Activated CD8-positive, alpha-beta memory T cell treated with anti-CD3 and anti-CD28 coated beads, Interleukin-2, amount 50 U/mL, for 4 hours (primary cell): ENCODE results near the gene ZAP70.
"Not testable (repeated sequence)": the region's sequence is repeated elsewhere in the genome, so short reads cannot be mapped to it uniquely, and the experiment has no call there.

Source experiments
- DNase-seq: peaks from one replicate; pipeline ENCODE4 v3.0.0-alpha.2; 2020

The ZAP70 gene

DNA sequence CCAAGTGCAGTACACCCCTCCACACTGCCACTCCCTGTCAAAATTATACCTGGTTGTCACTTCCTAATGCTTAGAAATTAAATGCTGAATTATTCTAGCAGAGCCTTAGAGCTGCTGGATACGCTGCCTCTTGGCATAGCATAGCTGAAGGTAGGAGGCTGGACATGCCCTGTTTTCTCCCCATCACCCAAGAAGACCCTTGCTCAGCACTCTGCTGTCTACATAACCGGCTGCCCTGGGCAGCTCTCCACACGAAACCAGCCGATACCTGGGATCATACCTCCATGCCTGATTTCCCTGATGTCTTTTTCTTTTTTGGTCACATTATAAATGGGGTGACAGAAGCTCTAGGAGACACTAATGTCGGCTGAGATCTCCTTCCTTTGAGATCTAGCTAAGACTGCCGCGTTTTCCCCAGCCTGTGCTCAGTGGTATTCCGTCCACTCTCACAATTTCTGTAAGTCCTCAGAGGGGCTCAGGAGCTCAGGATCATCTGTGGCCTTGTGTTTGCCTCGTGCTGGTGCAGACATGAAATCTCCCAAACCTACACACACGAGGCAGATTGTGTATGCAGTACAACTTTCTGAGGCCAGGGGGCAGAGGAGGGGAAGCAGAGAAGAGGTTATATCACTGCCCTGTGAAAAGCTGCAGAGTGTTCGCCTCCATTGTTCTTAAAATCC is 13.5 kb upstream of the ZAP70 start:
- peak; percentile 69 for DNase-seq

DNA sequence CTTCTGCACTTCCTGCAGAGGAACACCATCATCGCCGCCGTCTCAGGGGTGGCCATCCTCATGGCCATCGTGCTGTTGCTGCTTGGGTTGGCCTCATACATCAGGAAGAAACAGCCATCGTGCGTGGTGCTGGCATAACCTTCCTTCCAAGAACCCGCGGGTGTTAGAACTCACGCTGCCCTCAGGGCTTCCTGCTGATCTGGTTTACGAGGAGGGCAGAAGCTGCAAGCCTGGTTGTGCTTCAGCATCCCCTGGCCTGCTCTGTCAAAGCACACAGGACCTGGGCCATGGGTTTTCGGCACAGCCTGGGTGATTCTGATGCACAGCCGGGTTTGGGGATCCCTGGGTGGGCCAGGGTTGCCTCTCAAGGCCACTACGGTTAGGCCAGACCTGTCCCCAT is 12.2 kb upstream of the ZAP70 start:
- DNase-seq = no peak

DNA sequence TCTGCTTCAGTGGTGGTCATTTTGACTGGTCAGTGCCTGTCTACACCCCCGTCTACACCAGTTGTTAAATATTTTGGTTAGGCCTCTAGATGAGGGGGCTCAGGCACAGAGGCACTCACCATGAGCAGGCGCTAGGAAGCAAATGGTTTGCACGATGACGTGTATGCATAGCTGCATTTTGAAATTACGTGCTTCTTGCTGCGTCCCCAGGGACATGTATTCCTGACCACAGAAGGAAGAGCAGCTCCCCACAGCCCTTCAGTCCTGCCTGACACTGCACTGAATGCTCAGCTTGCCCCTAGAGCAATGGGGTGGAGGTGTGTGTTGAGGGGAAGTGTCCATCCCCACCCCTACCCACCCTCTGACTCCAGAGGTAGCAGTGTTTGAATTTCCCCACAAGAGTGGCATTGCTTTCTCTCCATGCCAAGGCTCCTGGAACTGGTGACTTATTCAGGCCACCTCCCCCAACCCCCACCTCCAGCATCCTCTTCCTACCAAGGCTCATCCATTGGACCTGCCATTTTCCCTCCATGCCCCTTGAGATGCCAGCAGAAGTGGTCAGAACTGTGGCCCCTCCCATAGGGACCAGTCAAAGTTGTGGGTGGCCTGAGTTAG is 11.4 kb upstream of the ZAP70 start:
- no peak for DNase-seq

DNA sequence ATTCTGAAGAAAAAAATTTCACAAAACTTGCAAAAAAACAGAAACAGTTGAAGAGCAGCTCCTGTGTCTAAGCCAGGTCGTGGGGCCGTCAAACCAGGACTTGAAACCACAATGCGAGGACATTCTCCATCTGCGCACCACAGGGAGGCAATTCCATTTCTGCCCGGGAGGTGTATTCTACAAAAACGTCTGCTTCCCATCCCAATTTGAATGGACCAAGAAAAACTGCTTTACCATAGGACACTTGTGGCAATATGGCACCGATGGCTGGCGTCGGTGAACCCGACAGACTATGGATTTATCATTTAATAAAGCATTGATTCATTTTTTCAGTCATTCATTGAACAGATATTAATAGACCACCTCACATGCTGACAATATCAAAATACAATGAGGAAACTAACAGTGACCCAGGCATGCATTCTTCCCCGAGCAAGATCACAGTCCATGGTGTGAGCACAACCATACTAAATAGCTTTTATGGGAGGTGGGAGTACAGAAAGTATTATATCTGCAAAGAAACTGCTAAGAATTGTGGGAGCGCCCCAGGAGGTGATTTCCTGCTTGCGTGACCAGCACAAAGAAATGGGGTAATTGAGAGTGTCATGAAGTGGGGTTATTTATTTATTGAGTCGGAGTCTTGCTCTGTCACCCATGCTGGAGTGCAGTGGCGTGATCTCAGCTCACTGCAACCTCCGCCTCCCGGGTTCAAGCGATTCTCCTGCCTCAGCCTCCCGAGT is 10.5 kb upstream of the ZAP70 start:
- DNase-seq = no peak

DNA sequence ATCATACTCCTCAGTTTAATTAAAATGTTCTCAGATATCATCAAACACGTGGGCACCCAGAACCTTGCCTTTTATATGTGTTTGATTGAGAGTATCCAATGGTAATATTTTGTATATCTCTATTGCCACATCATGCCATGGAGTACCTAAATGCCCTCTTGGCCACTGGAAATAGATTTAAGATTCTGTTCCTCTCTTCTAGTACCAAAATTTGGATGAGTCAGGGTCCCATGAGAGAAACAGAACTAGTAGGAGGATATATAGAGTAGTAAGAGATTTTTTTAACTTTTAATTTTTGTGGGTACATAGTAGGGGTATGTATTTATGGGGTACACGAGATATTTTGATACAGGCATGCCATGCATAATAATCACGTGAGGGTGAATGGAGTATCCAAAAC is 9.6 kb upstream of the ZAP70 start:
- DNase-seq = no peak

DNA sequence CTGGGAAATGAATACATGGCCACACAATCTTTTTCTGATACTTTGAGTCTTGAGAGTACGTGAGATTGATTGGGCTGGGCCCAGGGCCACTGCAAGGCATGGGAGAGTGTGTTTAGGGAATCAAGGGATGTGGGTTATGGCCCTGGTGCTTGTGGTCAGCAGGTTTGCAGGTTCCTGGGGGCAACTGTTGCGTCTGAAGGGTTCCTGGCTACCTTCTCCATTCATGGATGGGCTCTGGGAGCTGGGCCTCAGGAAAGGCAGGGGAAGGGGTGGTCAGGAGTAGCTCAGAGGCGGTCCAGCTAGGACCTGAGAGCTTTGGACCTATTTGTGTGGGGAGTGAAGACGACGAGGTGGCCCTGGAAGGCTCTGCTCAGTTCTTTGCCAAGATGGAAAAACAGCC is 8.4 kb upstream of the ZAP70 start:
- DNase-seq = no peak

DNA sequence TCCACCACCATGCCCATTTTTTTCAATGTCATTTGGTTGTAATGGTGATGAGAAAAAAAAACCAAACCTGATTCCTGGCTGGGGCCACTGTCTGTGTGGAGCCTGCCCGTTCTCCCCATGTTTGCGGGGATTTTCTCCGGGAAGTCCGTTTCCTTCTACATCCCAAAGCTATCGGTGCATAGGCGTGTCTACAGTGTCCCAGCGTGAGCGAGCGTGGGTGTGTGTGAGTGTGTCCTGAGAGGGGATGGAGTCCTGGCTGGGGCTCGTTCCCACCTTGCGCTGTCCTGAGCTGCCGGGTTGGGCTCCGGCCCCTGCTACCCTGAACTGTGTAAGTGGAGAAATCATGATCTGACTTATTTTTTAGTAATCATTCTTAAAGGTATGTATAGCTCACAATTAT is 7.3 kb upstream of the ZAP70 start:
- no peak for DNase-seq

DNA sequence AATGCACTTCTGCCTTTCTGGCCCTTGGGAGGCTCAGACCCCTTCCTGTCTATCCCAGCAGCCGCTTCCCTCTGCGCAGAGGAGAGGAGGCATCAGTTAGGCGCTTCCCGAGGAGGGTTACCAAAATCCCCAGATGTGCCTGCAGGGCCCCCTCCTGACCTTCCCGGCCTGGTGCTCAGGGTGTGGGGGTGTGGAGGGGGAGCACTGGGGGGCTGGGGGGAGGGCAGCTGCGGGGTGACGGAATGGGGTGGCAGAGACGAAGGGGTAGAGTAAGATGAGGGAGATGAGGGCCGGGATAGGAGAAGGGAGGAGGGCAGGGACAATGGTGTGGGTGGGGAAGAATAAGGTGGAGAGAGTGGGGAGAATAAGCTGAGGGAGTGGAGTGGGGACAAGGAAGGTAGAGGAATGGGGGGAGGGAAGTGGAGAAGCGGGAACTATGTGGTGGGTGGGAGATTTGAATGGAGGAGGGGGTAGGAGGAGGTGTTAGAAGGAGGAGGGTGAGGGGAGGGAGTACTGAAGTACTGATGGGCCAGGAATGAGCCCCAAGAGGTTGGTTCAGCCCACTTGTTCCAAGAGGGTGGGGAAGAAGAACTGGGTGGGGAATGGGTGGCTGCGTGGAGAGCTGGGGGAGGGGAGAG is 6.5 kb upstream of the ZAP70 start:
- no peak for DNase-seq

DNA sequence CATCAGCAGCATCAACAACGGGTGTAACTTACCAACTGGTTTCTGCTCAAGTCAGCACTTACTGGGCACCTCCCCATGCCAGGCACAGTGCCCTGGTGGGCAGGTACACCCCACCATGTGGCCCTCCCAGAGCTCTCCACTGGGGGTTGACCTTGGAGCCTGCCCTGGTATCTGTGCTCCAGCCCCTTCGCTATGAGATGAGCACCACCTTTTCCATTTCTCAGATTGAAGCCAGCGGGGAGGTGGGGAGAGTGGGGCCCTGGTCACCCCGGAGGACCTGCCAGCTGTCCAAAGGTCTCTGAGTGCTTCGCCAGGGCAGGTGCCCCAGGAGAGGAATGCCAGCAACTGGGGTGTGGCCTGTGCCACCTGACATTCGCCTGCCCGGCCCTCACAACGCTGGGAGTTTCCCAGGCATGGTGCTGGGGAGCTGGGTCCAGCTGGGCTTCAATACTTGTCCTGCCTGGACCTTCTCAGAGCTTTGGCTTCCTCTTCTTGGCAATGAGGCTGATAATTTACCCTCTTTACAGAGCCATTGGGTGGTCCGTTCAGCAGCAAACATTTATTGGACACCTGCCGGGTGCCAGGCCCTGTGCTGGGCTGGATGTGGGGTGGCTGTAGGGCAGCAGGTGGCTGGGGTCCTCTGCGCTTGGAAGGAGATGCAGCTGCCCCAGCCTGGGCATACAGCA is 5.9 kb upstream of the ZAP70 start:
- DNase-seq = no peak

DNA sequence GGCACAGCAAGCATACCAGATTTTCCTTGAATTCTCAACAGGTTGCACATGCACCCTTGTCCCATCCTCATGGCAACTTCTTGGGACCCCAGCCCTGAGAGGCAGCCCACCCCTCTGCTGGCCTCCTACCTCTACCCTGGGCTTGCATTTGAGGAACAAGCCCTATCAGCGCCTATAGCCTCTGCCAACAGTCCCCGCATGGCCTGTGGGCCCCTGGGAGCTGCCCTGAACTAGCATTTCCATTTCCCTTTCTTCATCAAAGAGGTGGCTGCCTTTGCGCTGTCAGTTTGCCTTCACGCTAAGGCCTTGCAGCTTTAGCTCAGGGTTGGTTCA is 5.4 kb upstream of the ZAP70 start:
- DNase-seq = no peak

DNA sequence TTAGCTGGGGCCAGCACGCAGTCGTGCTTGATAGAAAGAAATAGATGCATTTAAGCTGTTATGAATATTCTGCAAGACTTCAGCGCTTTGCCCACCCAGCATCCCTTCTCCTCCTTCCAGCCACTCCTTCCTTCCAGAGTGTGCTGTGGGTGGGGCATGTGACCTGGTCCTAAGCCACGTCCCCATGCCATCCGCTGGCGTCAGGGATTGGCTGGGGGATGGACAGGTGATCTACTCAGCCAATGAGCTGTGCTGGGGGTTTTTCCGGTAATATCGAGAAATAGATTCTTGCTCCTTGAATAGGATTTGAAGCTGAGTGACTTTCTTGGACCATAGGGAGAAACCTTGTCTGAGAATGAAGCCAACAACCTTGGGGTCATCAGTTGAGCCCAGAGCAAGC is 4.8 kb upstream of the ZAP70 start:
- no peak for DNase-seq

DNA sequence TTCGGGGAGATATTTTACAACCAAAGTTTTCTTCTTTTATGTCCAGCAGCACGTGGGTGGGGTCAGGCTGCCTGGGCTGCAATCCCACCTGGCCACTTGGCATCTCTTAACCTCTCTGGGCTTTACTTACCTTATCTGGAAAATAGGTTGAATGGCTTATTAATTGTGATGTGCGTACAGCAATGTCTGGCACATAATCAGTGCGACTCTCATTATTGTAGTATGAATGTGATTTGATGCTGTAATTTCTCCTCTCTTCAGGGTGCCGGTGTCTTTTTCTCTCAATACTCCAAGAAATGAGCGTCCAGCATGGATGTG is 2.0 kb upstream of the ZAP70 start:
- no peak for DNase-seq

DNA sequence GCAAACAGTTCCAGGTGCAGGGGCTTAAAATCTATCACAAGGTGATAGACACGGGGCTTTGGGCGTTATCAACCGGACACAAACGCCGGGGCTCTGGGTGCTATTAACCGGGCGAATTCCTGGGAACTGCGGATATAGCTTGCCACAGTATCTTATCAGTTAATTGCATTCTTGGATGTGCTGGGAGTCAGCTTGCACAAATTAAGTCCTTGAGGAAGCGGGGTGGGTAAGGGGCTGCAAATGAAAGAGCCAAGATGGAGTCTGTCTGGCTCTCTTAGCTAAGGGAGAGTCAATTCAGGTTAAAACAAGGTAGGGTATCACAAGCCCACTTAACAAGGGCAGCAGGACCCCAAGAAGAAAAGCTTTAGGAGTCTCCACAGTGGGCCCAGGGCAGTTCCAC is 1.2 kb upstream of the ZAP70 start:
- not testable (repeated sequence) for DNase-seq

DNA sequence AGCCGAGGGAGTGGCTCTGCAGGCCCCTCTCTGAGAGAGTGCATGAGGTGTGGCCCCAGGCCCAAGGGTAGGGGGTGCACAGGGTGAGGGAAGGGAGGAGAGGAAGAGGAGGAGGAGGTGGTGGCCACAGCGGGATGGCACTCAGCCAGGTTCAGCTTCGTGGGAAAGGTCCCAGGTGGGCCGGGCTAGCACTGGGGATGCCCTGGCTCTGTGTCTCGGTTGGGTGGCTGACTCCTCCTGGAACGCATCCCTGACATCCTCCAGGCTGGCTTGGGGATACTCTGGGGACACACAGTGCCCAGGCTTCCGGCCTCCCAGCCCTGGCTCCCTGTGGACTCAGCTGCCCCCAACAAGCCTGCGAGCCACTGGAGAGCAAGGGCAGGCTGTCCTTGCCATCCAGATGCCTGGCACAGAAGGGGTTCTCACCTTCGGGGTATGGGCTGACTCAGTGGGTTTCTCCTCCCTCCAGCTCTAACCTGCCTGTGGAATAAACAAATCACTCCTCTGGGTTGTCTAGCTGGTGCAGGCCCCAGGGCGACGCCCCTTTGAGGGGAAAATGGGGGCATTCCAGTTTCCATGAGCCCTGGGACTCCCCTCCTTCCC is 582 bp upstream of the ZAP70 start:
- peak; percentile 69 for DNase-seq

DNA sequence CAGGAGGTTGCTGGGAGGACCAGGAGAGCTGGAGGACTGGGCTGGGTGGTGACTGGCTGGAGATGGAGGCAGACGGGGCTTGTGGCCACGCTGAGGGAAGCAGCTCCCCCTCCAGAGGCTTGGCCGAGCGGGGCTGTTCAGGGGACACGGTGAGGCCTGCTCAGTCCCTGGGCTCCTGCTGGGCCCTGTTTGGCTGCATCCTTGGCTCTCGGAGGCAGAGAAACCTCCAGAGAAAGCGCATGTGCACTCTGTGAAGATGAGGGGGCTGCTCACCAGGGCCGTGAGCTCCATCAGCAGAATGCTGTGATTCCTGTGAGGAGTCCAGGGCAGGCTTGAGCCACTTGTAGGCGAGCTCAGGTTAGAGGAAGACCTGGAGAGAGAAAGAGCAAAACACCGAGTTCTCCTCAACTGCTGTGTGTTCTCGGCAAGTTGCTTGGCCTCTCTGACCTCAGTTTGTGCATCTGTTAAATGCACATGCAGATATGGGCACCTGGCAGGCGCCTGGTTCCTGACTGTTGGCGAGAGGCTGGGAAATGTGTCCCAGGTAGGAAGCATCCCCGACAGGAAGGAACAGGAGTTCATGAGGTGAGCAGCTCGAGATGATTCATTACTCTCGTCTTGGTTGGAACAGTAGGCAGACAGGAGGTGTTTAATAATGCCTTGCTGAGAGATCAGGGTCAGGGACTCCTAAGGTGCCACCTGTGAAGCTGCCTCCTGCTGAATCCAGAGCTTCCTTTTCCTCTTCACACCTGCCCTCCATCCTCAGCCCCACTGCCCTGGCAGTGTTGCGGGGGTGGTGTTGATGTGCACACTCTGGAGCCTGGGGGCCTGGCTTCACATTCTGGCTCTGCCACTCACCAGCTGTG is 941 bp downstream of the ZAP70 start:
- DNase-seq = no peak

DNA sequence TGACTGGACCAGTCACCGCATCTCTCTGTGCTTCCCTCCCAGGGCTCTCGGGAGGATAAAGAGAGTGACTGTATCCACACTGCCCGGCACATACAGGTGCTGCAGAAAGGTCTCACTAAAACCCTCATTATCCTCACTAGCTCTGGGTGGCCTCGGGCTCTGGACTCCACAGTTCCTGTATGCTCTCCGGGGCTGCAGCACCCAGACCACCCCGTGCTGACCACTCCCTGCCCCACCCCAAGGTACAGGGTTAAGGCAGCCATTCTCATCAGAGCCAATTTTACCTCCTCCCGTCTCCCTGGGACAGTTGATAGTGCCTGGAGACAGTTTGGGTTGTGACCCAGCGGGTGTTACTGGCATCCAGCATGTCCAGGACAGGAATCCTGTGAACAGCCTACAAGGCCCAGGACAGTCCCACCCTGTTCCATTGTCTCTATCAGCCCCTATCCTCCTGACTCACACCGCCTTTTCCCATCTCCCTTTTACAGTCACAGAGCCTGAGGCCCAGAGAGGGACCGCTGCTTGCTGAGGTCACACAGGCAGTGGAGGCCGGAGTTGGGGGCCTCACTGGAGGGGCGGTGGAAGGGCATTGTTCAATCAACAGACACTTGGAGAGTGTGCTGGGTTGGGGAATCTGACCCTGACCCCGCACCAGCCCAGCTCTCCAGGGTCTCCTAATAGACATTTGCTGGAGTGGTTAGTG is 1.7 kb downstream of the ZAP70 start:
- no peak for DNase-seq

DNA sequence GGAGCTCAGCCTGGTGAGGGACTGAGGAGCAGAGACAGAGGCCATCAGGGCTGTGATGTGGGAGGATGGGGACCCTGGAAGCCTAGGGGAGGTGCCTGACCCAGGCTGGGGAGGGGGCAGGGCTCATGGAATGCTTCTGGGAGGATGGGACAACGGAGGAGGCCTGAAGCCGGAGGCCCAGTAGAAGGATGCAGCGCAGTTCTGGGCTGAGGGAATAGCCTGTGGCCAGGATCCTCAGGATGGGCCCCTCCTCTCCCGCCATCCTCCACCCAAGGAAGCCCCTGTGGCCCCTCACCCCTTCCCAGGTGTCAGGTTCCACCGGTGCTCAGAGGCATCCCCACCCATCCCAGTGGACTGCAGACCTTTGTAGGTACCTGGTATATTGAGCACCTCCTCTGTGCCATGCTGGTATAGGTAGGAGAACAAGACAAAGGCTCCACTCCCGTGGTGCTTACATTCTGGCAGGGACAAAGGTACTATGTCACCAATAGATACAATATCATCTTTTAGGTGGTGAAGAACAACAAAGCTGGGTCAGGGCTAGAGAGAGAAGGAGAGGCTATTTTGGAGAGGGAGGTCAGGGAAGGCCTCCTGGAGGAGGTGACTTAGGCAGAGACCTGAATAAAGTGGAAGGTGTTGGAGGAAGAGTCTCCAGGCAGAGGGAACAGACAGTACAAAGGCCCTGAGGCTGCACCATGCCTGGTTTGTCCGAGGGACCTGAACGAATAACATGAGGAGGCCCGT is 2.7 kb downstream of the ZAP70 start:
- DNase-seq = no peak

DNA sequence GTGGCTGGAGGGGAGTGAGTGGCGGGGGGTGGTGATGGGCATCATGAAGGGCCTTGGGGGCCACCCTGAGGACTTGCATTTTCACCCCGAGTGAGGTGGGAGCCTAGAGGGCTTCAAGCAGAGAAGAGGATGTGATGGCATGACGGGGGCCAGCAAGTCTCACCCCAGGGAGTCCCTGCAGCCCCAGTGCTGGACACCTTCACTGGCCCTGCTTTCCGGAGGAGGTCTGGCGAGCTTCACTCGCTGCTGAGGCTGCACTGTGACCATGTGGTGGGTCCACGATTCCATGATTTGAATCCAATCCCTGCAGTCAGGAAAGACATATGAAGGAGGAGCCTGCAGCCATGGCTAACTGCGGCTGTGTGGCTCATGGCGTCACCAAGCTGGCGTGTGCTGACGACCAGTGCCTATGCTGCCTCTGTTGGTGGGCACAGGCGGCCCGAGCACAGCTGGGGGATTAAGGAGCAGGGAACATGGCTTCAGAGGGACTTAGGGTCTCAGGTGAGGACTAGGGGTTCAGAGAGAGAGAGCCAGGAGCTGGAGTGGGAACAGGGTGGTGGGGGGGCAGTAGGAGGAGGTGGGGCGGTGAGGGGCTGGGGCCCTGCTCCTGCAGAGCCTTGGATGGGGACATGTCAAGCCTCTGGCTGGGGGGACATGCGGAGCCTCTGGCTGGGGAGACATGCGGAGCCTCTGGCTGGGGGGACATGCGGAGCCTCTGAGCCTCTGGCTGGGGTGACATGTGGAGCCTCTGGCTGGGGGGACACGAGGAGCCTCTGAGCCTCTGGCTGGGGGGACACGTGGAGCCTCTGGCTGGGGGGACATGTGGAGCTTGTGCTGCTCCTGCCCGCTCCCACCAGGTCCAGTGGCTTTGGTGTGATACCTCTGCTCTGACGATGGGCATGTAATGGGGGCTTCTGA is 3.6 kb downstream of the ZAP70 start:
- DNase-seq = no peak

DNA sequence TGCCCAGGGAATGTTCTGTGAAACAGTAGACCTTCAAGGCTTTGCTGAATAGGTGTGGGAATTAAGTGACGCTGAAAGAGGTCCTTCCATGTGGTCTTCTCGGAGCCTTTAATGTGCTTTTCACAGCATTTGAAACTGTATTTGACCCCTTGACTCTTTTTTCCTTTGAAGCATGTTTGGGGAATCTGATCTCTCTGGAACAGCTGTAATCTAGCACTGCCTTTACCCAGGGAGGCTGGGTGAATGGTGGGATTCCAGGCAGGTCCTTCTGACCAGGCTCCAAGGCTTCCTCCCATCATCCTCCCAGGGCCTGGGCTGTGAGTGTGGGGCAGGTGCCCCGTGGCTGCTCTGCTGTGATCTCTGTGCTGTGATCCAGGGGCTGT is 4.2 kb downstream of the ZAP70 start:
- no peak for DNase-seq
